ENCODE results near the gene GLI1.

The GLI1 gene

DNA sequence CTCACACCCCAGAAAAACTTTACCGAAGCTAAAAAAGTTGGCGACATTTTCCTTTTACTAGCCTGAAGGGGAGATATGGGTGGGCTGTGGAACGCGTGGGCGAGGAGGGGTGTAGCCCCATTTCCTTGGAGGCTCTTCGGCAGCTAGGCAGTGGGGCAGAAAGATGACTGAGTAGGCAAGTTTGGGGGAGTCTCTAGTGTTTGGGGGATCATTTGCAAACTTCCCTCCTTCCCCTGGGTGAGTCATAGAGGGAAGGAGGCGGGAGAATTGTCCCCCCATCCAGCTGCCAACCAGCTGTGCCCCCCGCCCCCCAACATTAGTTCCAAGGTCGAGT is 2.3 kb downstream of the GLI1 start:
- no peak for DNase-seq

DNA sequence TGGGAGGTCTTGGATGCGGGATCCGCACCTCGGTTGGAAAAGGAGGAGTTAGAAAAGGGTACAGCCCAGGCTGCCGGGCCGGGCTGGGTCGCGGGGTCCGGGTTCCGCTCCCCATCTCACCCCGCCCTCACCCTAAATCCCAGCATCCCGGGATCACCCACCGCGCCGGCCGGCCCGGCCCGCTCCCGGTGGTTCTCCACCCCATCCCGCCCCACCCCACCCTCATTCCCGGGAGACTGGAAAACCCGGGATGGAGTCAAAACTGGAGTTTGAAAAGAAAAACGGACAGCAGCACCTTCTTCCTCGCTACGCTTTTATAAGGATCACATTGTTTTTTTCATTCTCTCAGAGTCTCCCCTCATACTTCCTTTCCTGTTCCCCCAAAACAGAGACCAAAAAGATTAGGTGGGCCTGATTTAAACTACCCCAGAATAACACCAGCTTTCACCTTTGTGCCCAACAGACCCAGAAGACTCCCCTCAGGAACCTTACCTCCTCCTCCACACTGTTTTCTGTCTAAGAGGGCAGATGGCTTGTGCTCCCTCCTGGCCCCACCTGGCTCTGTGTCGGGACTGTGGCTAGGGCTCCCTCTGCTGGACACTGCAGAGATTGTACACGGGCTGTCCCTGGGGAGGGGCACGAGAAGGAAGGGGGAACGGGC is 2.8 kb downstream of the GLI1 start:
- peak; percentile 71 for DNase-seq

DNA sequence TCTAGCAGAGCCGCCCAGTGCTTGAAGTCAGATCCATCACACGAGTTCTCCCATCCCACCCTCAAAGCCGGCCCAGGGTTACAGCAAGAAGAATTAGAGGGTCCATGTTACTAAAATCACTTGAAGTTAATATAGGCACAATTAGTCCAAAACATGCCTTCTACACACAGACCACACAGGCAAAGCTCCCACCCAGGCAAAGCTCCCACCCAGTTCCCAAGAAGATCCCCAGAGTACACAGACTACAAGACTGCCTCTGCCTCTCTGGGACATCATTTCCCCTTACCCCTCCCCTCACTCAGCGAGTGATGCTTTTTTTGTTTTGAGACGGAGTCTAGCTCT is 3.3 kb downstream of the GLI1 start:
- DNase-seq = no peak

DNA sequence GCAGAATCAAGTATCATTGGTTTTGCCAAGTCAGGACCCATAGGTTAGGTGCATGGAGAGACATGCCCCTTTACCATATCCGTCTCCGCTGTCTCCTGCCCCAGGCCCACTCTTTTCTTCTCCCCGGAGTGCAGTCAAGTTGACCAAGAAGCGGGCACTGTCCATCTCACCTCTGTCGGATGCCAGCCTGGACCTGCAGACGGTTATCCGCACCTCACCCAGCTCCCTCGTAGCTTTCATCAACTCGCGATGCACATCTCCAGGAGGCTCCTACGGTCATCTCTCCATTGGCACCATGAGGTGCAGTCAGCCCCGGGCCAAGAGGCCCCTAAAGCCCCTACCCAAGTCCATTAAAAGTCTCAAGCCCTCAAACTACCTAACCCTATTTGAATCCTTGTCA is 5.0 kb downstream of the GLI1 start:
- DNase-seq = no peak

DNA sequence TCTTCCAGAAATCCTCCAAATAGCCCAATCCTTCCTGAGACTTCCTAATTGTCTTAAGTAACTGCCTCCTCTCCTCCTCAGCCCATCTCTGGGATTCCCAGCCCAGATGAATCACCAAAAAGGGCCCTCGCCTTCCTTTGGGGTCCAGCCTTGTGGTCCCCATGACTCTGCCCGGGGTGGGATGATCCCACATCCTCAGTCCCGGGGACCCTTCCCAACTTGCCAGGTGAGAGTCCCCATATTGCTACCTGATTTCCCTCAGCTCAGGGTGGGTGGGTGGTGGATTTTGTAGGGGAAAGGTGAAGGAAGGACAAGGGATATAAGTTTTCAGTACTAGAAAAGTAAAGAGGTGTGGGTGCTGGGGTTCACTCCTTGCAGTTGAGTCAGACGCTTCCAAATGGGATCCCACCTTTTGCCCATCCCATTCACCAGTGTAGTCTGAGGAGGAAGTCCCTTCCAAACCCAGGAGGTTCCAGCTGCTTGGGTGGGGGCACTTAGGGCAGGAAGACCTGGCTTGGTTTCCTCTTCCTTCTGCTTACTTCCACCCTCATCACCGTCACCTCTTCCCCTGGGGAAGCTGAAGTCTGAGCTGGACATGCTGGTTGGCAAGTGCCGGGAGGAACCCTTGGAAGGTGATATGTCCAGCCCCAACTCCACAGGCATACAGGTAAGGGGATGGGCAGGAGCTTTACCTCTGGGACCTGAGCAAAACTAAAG is 5.6 kb downstream of the GLI1 start:
- DNase-seq = no peak

DNA sequence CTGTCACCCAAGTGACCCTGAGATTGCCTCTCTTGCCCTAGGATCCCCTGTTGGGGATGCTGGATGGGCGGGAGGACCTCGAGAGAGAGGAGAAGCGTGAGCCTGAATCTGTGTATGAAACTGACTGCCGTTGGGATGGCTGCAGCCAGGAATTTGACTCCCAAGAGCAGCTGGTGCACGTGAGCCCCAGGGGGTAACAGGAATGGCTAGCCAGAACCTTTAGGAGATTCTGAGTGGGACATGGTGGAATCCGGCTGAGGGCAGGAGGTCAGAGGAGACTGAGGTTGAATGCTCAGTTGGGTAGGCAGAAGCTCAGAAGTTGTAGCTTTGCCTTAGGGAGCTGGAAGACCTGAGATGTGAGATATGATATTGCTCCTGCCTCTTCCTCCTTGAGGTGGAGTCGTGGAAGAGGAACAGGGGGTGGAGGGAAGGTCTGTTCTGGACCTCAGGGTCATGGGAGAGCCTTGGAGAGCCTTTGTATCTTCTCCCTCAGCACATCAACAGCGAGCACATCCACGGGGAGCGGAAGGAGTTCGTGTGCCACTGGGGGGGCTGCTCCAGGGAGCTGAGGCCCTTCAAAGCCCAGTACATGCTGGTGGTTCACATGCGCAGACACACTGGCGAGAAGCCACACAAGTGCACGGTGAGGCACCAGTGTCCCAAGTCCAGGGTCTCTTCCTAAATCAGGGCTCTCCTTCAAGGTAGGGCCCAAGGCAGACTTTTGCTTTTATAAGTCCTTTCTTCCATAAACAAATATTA is 6.3 kb downstream of the GLI1 start:
- DNase-seq = no peak

DNA sequence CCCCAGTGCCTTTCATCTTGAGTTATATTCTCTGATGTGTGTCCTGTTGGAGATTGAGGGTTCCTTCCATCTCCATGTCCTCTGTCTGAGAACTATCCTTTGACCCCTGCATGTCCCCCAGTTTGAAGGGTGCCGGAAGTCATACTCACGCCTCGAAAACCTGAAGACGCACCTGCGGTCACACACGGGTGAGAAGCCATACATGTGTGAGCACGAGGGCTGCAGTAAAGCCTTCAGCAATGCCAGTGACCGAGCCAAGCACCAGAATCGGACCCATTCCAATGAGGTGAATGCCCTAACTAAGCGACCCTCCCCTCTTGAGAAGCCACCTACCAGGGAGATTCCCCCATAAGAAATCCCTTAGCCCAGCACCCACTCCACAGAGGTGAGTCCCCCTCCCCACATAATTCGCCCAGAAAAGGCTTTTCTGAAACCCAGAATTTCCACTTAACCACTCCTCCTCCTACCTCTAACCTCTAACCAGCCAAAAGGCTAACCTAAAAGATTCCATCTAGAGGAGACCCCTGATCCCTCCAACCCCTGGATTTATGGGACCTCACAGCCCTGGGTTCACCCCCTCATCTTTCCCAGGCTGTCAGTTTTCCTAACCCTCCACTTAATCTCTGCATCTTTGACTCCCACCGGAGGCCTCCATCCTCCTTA is 7.8 kb downstream of the GLI1 start:
- DNase-seq = no peak

DNA sequence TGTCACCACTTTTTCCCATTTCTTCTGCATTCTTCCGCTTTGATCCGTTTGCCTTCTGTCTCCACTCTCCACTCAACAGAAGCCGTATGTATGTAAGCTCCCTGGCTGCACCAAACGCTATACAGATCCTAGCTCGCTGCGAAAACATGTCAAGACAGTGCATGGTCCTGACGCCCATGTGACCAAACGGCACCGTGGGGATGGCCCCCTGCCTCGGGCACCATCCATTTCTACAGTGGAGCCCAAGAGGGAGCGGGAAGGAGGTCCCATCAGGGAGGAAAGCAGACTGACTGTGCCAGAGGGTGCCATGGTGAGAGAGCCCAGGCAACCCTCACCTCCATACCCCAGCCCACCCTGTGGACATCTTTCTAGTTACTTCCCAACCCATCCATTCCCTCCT is 8.3 kb downstream of the GLI1 start:
- DNase-seq = no peak

DNA sequence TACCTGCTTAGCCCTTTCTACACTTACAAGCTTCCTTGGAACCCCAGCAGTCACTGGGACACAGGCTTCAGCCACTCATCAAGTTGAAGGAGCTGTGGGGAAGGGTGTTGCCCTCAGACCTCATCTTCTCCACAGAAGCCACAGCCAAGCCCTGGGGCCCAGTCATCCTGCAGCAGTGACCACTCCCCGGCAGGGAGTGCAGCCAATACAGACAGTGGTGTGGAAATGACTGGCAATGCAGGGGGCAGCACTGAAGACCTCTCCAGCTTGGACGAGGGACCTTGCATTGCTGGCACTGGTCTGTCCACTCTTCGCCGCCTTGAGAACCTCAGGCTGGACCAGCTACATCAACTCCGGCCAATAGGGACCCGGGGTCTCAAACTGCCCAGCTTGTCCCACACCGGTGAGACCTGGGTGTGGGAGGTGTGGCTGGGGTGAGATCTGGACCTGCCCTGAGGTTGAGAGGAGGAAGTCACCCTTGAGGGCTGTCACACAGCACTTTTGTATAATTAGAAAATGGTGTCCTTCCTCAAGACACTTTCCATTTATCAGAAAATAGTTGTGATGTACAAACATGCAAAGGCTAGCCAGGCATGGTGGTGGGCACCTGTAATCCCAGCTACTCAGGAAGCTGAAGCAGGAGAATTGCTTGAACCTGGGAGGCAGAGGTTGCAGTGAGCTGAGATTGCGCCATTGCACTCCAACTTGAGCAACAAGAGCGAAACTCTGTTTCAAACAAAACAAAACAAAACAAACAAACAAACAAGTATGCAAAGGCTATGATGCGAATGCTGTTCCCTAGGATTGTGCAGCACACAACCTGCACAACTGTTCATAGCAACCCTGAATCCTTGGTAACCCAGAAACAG is 9.9 kb downstream of the GLI1 start:
- DNase-seq = no peak

DNA sequence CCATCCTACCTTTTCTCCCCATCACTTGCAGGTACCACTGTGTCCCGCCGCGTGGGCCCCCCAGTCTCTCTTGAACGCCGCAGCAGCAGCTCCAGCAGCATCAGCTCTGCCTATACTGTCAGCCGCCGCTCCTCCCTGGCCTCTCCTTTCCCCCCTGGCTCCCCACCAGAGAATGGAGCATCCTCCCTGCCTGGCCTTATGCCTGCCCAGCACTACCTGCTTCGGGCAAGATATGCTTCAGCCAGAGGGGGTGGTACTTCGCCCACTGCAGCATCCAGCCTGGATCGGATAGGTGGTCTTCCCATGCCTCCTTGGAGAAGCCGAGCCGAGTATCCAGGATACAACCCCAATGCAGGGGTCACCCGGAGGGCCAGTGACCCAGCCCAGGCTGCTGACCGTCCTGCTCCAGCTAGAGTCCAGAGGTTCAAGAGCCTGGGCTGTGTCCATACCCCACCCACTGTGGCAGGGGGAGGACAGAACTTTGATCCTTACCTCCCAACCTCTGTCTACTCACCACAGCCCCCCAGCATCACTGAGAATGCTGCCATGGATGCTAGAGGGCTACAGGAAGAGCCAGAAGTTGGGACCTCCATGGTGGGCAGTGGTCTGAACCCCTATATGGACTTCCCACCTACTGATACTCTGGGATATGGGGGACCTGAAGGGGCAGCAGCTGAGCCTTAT is 10.8 kb downstream of the GLI1 start:
- DNase-seq = no peak

DNA sequence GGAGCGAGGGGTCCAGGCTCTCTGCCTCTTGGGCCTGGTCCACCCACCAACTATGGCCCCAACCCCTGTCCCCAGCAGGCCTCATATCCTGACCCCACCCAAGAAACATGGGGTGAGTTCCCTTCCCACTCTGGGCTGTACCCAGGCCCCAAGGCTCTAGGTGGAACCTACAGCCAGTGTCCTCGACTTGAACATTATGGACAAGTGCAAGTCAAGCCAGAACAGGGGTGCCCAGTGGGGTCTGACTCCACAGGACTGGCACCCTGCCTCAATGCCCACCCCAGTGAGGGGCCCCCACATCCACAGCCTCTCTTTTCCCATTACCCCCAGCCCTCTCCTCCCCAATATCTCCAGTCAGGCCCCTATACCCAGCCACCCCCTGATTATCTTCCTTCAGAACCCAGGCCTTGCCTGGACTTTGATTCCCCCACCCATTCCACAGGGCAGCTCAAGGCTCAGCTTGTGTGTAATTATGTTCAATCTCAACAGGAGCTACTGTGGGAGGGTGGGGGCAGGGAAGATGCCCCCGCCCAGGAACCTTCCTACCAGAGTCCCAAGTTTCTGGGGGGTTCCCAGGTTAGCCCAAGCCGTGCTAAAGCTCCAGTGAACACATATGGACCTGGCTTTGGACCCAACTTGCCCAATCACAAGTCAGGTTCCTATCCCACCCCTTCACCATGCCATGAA is 11.5 kb downstream of the GLI1 start:
- DNase-seq = no peak

DNA sequence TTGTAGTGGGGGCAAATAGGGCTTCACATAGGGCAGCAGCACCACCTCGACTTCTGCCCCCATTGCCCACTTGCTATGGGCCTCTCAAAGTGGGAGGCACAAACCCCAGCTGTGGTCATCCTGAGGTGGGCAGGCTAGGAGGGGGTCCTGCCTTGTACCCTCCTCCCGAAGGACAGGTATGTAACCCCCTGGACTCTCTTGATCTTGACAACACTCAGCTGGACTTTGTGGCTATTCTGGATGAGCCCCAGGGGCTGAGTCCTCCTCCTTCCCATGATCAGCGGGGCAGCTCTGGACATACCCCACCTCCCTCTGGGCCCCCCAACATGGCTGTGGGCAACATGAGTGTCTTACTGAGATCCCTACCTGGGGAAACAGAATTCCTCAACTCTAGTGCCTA is 12.1 kb downstream of the GLI1 start:
- no peak for DNase-seq

DNA sequence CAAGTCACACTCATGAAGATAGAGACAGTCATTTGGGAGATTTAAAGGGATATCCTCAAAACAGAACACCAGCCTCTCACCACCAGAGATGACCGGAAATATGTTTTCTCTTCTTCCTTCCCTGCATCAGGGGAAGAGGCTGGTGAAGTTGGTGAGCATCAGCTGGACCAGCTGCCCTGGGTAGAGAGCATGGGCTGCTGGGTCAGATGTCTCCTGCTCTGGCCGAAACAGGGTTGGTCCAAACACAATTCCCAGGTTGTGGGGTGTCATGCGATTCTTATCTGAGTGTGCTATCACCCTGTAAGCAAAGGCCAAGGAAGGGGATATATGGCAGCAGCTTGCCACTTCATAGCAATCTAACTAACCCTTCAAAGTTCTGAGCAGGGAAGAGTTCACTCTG is 12.8 kb downstream of the GLI1 start:
- DNase-seq = no peak

DNA sequence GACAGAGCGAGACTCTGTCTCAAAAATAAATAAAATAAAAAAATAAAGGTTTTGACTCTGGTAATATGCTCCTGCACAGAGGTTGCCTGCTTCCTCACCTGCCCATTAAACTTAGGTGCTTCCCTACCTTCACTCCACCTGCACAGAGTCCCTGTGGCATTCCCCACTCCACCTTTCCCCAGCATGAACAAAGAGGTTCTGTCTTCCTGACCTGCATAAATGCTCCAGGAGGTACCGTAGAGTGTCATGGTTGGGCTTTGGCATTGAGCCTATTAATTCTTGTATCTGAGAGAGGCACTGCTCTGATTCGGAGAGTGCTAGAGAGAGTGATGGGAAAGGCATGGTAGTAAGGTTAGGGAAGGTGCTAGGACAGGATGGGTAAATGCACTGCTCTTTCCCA is 13.8 kb downstream of the GLI1 start:
- no peak for DNase-seq

DNA sequence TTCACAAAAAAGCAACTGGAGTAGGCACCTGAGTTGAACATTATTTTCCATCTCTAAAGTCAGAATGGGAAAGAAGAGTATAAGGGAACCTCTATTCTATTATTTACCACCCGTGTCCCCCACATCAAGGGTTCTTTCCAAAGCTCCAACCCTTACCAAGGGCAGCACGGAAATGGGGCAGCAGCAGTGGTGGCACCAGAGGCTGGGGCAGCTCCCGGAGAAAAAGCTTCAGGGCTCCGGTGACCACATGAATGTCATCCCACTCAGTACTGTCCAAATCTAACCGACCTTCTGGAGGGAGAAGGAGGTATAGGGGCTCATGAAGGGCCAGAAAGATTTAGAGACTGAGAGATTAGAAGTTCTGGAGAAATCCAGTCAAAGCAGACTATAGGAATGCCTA is 14.3 kb downstream of the GLI1 start:
- DNase-seq = no peak

DNA sequence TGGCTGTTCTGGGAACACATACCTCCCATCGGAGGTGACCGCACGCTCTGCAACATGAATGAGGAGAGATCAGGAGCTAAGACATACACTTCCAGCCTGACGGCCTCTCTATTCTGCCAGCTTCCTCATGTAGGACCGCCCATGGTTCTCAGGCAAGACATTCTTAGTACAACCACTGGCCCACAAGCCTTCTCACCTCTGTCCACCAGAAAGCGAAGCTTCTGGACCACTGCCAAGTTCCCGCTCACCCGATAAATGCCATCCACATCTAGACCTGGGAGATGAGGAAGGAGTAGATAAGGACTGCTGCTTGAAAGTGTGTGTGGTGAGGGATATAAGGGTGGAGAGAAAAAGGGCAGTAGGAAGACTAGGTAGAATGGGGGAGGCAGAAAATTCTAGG is 14.8 kb downstream of the GLI1 start:
- no peak for DNase-seq

DNA sequence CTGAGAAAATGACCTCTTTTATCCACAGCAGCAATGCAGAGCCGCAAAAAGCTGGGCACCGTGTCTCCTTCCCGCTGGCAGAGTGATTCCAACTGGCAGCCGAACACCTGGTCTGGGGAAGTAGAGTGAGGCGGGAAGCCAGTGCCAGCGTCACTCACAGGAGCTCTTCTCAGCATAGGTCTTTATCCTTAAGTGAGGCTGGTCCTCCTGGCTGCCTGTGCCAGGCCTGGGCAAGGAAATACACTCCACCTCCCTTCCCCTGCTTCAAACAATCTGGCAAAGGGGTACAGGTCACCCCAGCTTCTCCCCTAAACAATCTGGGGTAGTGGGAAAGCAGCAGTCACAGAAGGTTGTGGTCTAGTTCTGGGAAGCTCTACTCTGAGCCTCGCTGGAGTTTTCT is 15.3 kb downstream of the GLI1 start:
- no peak for DNase-seq

DNA sequence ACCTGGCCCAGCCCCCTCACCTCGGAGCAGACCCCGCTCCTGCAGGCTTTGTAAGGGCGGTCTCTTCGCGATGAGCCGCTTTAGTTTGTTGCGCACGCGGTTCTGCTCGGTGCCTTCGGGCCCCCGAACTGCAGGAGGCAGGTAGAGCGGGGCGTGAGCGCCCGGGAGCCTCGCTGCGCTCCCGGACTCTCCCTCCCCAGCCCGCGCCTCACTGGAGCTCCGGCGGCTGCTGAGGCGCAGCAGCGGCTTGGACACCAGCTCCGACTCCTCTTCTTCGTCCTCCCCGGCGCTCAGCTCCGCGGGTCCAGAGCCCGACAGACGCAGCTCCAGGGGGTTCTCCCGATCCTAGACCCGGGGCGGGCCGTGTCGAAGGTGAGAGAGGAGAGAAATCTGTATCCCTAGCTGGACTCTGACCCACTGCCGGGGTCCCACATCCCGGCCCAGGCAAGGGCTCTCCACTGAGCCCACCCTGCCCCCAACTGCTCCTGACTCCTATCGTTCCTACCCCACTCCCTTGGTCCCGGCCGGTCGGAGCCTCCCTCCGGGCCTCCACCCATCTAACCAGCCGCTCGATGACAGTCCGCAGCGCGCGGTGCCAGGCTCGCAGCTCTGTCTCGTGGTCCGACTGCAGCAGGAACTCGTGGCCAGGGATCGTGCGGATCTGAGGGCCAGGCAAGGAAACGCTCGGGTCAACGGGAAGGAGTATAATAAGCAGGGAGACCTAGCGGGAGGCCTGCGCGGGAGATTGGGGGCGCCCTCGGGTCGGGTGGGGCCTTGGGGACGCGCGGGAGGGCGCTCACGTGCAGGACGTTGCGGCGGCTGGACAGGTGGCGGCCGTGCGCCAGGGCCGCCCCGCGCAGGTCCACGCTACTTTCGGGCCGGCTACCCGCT is 15.9 kb downstream of the GLI1 start:
- DNase-seq = no peak

DNA sequence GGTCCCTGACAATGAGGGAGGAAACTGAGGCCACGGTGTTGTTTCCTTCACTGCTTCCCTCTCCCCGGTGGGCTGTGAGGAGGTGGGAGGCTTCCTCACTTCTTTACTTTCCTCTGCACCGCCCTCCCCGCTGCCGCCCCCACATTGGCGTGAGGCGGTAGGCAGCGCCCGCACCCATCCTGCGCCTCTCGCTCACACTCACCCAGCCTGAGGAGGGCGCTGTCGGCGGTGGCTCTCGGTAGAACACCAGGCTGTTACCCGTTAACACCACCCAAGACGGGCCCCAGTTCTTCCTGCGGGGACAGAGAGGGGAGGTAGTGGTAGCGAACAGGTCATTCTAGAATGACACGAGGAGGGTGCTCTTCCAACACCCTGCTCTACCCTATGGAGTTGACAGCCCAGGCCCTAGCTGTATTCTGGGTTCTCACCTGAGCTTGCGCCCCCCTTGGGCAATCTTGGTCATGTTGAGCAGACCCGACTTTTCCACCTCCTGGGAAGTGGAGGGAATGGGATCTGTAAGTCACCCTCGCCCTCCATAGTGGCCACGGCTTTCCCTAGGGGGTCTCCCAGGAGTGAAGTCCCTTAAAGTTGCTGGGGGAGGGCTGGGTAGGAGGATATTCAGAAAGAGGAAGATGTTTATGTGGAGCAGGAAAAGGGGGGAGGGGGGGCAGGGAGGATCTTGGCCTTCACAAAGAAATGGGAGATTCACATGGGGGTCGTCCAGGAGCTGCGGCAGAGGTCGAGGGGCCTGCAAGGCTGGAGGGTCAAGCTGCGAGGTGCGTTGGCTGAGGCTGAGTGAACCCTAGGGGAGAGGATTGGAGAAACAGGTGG is 16.8 kb downstream of the GLI1 start:
- DNase-seq = no peak

Data from NK-92 treated with Interleukin-12 subunit alpha and Interleukin-12 subunit beta, amount 100 ng/mL, for 24 hours (cell line).